NCI-H1417 treated with DMSO at 0.1 percent for 48 hours (cell line): ENCODE results near the gene DVL3.
A peak's percentile ranks its signal among the peaks of the same experiment; 100 is the strongest.
"Not testable (repeated sequence)": the region's sequence is repeated elsewhere in the genome, so short reads cannot be mapped to it uniquely, and the experiment has no call there.

Experiments
- DNase-seq: peaks from one replicate; lab custom pipeline; 2025; lab: John Stamatoyannopoulos, UW

The DVL3 gene

DNA sequence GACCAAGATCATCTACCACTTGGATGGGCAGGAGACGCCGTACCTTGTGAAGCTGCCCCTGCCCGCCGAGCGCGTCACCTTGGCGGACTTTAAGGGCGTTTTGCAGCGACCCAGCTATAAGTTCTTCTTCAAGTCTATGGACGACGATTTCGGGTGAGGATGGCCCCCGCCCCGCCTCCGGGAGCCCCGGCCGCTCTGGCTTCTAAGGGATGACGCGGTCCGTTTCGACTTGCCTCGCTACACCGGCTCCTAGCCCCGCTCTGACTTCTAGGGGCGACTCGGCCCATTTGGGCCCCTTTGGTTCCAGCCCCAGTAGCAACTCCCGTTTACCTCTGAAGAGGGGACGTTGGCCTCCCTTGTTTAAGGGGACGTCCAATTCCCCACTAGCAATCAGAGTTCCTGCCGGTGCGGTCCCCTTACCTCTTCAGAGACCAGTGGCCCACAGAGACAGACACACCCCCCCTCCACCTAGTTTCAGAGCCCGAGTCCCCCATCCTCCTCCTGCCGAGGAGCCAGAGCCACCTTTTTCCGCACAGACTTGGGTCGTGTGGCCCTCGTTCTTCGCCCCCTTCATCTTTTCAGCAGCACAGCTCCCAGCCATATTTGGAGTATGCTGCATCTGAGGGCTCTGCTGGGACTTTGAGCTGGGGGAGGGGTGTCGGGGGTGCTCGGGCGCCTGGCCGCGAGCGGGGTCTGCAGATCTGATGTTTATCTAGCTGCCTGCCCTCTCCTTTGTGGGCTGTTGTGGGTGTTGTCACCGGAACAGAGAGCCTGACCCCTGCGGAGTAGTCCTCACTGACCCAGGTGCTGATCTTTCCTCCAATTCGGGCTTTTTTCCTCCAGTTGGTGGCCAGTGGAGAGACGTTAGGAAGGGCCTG, 706 bp downstream of the DVL3 start:
- no peak for DNase-seq

DNA sequence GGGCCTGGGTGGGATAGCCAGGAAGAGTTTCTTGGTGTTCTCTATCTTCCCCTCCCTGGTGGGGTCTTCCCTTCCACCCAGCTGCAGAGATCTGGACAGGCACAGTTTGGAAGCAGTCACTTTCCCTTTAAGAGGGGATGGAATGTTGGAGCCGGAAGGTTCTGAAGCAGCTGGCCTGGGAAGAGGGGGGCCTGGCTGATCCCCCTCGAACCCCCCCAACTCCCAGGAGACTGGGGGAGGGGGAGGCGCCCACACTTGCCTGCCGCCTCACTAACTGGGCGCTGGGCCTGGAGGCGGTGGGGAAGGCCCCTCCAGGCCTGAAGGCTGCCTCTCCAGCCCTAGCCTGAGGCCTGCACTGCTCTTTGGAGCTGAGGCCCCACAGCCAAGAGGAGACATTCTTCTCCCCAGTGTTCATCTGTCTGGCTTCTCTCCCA, 1.4 kb downstream of the DVL3 start:
- DNase-seq = no peak

DNA sequence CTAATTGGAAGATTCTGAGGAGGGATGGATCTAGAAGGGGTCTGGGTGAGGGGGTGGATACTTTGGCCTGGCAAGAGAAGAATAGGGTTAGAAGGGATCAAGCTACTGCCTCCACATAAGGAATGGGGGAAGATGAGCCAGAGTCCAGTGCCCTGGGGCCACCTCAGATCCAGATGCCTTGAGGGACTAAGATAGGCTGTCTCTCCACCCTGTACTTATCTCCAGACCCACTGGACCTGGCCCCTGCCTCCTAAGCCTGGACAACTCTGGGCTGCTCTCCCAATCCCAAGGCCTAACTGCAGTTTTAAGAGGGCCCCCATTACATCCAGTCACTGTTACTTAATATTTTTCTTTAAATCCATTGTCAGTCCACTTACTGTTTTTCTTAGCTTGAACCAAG, 2.0 kb downstream of the DVL3 start:
- DNase-seq = no peak

GRCh38 chr3:184158404-184158803, 3.2 kb downstream of the DVL3 start:
- no peak for DNase-seq

GRCh38 chr3:184160456-184160855, 5.3 kb downstream of the DVL3 start:
- no peak for DNase-seq

- DNase-seq = not testable (repeated sequence)
Observed at GRCh38 chr3:184162571-184163070, 7.4 kb downstream of the DVL3 start.

GRCh38 chr3:184164648-184165330, 9.6 kb downstream of the DVL3 start:
- no peak for DNase-seq

- DNase-seq = no peak
Observed at GRCh38 chr3:184165543-184165942, 10.4 kb downstream of the DVL3 start.

DNA sequence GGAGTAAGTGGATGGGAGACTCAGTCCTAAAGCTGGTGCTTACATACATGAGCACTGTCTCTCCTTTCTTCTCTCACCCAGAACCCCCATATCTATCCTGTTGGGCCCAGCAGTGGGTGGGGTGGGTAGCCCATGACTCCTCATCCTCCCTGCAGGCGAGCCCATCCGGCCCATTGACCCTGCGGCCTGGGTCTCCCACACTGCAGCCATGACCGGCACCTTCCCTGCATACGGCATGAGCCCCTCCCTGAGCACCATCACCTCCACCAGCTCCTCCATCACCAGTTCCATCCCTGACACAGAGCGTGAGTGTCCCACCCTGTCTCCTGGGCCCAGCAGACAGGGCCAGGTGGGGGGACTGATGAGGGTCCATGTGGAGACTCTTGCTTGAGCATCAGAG, 11.5 kb downstream of the DVL3 start:
- DNase-seq = no peak

DNA sequence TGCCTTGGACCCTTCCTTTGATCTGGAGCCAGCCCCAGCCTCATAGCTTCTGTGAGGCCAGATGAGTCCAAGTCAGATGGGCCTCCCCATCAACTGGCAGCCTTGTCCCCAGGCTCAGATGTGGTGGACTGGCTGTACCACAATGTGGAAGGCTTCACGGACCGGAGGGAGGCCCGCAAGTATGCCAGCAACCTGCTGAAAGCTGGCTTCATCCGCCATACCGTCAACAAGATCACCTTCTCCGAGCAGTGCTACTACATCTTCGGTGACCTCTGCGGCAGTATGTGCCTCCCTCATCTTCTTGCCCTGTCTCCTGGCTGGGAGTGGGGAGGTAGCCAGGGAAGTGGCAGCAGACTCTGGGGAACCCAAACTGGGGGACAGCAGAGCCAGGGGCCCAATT, 12.6 kb downstream of the DVL3 start:
- DNase-seq = no peak

GRCh38 chr3:184168363-184169120, 13.4 kb downstream of the DVL3 start:
- no peak for DNase-seq

GRCh38 chr3:184169896-184170875, 15.0 kb downstream of the DVL3 start:
- DNase-seq = no peak

DNA sequence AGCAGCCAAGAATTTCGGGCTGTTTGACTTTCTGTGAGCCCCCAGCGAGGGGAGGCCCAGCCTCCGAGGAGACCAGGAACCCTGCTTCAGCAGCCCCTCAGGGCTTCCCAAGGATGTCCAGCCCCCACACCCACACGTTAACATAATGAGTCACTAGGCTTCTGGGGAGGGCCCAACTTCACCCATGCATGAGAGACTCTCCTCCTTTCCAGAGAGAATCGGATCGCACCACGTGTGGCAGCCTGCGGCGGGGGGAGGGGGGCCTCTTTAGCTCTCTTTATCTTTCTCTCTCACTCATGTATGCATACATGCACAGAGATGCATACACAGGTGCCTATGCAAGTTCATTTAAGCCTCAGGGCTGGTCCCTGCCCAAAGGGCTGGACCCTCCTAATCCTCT, 16.4 kb downstream of the DVL3 start:
- DNase-seq = no peak

DNA sequence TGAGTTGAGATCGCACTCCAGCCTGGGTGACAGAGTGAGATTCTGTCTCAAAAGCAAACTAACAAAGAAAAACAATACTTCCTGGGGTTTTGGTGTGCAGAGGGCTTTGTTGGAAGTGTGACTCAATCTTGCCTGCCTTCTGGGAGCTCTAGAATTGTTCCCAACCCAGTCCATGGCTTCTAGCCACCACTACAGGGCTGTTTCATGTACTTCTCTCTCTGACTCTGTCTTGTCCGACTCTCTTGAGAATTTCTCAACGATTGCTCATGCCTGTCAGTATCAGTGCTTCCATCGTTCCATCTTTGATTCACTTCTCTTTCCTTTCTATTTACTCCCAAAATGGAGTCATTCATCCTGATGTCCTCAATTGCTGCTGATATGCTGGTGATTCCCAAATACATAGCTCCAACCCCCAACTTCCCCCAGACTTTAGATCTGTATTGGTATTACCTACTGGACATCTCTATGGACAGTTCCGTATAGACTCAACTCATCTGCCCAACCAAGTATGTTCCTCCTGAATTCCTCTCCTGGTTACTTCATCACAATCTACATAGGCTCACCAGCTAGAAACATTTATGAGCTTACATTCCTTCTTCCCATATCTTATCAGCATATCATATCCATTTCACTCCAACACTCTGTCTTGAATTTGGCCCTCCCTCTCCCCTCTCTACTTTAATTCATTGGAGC, 17.6 kb downstream of the DVL3 start:
- DNase-seq = no peak

- no peak for DNase-seq
Observed at GRCh38 chr3:184173374-184173722, 18.2 kb downstream of the DVL3 start.

DNA sequence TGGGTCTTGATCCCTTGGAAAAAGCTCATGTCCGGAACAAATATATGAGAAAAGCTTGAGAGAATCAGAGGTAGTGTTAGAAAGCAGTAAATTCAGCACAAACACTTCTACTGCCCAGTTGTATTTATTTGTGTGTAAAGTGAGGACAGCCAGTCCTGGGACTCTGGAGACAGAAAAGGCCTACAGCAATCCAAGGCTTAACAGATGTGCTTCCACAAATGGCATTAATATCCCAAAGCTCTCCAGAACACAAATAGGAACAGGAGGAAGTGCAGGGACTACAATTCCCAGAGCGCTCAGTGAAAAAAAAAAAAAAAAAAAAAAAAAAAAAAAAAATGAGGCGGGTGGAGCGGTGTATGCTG, 19.1 kb downstream of the DVL3 start:
- DNase-seq = no peak

DNA sequence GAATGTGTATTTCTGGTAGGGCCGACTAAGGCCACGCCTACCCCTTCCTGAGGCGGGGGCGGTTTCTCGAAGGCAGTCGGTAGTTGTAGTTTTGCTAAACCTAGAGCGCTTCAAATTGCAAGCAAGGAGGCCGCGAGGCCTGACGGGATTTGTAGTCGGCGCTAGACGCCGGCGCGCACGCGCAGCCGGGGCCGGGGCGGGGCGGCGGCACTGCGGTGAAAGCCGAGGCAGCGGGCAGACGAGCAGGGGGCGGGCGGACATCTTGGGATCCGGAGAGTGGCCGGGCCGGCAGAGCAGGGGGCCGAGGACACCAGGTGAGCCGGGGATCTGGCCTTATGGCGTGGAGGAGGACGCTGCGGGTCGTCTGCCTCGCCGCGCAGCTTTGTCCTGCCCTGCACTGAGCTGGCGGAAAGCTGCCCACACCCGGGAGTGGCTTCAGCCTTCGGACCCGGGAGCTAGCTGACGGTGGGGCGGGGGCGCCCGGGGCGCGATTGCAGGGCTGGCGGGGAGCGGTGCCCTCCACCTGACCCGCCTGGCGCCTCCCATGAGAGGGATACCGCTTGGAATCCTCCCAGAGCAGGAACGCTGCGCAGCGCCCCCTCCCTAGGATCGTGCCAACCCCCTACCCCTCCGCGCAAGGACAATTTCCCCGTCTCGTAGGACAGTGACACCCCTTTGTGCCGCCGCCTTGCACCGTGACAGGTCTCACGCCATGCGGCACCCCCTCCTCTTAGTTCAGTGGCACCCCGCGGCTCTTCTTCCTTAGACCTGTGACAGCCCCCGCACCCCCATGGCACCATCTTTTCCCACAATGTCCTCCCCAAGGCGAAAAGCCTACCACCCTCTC, 19.7 kb downstream of the DVL3 start, which contains the start of gene AP2M1:
Gene AP2M1, plus strand, starts transcription at position 210 of the 847 bp plus-strand sequence. CDS start 2,139 bp downstream, outside the sequence.
- peak; percentile 100 for DNase-seq

- DNase-seq = no peak
Observed at GRCh38 chr3:184175506-184175905, 20.3 kb downstream of the DVL3 start.

DNA sequence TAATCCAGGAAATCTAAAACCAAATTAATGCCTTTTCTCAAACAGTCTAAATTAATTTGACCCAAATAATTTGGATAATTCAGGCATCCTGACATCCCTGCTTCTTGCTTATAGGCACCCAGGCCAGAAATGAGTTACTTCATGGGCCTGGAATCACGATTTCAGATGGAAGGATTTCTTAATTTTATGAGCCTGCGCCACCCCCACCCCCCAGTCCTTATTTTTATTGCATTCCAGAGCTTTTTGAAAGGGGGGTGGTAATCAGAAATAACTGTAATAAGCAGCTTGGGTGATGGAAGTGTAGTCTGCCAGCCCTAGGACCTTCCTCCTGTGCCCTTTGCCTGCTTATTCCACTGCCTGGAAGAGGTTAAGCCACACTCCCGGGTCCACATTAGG, 20.8 kb downstream of the DVL3 start:
- no peak for DNase-seq
